HPDE6-E6E7 (cell line): ENCODE data around the gene LMX1A.
A peak's percentile ranks its signal among the peaks of the same experiment; 100 is the strongest.

ENCODE experiments used
- DNase-seq: peaks from one replicate; pipeline ENCODE4 v3.0.0; 2011; ENCODE audit warnings: missing footprints; ENCODE audit errors: extremely low spot score

The LMX1A gene

DNA sequence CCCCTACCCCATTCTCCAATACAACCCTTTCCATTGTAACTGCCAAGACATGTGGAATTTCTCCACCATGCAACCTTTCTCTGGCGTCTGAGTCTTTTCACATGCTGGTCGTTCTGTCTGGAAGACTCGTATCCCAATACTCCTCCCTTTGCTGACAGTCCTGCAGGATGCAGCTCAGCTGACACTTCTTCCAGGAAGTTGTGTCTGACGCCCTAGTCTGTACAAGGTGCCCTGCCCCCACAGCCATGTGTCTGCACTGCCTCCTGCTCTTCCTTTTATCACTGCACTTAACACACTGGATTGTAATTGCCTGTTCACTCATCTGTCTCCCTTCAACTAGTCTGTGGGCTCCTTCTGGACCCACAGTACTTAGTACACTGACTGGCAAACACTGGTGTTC is 188.0 kb downstream of the LMX1A start:
- no peak for DNase-seq

GRCh38 chr1:165162671-165163241 is 193.8 kb downstream of the LMX1A start:
- DNase-seq: peak; percentile 29

GRCh38 chr1:165161130-165161529 is 195.4 kb downstream of the LMX1A start:
- DNase-seq: no peak

DNA sequence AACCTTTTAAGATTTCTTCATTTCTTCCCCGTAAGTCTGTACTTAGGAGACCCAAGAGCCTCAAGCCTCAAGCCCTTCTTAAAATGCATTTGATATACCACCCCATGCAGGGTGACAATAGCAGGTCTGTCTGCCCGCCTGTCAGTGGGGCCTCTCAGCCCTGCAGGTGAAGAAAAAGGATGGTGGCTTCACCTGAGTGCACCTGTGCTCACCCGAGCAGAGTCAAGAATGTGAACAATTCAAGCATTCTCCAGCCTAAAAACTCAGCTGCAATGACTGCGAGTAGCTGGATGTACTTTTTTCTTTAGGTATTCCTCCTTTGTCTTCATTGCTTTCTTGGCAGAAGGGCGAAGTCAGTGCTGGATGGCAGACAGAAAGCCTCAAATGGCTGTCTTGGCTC is 203.3 kb downstream of the LMX1A start:
- DNase-seq: no peak

DNA sequence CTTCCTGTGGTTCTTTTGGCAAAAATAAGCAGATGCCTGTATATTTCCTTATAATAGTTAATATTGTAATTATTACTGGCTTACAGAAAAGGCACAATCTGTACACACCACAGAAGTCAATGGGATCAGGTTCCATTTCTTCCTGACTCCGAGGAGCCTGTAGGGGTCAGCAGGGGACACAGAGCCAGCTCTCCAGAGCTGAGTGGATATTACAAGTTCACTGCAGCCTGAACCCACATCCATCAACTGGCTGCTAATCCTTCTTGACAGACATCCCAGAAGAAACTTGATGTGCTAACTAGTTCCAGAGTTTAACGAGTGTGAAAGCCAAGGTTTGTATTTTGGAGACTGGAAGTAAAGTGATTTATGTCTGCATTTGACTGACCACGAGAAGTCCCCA is 203.8 kb downstream of the LMX1A start:
- peak; percentile 26 for DNase-seq

DNA sequence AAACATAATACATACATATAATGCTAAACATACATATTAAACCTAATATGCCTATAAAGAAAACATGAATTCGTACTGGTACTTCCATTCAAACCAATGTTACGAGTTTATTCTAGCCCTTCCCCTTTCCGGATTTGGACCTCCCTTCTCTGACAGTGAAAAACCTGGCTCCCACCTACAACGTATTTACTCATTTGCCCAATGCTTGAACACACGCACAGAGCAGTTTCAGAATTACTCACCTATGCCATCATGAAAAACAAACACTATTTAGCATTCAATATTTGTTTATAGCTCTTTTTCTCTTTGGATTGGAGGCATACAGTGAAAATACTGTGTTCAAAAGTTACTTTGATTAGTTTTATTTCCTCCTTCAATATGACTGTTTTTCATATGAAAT is 204.4 kb downstream of the LMX1A start:
- DNase-seq: no peak
